DMS53 treated with DMSO at 0.1 percent for 48 hours (cell line): ENCODE data around the gene SLC4A5.
A peak's percentile ranks its signal among the peaks of the same experiment; 100 is the strongest.
"Not testable (repeated sequence)": the region's sequence is repeated elsewhere in the genome, so short reads cannot be mapped to it uniquely, and the experiment has no call there.

Experiments used
- DNase-seq: peaks from one replicate; lab custom pipeline; 2025; ENCODE audit not compliant: unreplicated experiment; lab: John Stamatoyannopoulos, UW

SLC4A5 gene

GRCh38 chr2:74239346-74239745 is 103.9 kb downstream of the SLC4A5 start:
- DNase-seq, result no peak

- DNase-seq, result no peak
Observed at GRCh38 chr2:74238879-74239278, 104.3 kb downstream of the SLC4A5 start.

- no peak for DNase-seq
Observed at GRCh38 chr2:74235041-74235440, 108.2 kb downstream of the SLC4A5 start.

- peak; percentile 49 for DNase-seq
Observed at GRCh38 chr2:74233648-74234047, 109.6 kb downstream of the SLC4A5 start.

- DNase-seq, result no peak
Observed at GRCh38 chr2:74232426-74232825, 110.8 kb downstream of the SLC4A5 start.

GRCh38 chr2:74229865-74230264 is 113.4 kb downstream of the SLC4A5 start:
- not testable (repeated sequence) for DNase-seq

- DNase-seq, result no peak
Observed at GRCh38 chr2:74228772-74229171, 114.4 kb downstream of the SLC4A5 start.

GRCh38 chr2:74227646-74228045 is 115.6 kb downstream of the SLC4A5 start:
- DNase-seq, result no peak

GRCh38 chr2:74226648-74227213 is 116.5 kb downstream of the SLC4A5 start:
- DNase-seq, result no peak

GRCh38 chr2:74225698-74226459 is 117.3 kb downstream of the SLC4A5 start:
- DNase-seq, result no peak

- no peak for DNase-seq
Observed at GRCh38 chr2:74223941-74224770, 119.1 kb downstream of the SLC4A5 start.

- DNase-seq, result no peak
Observed at GRCh38 chr2:74222300-74222650, 120.9 kb downstream of the SLC4A5 start.

GRCh38 chr2:74221604-74222299 is 121.5 kb downstream of the SLC4A5 start:
- DNase-seq, result no peak

GRCh38 chr2:74221091-74221490 is 122.1 kb downstream of the SLC4A5 start:
- no peak for DNase-seq

GRCh38 chr2:74219846-74220486 is 123.2 kb downstream of the SLC4A5 start:
- DNase-seq, result no peak

- no peak for DNase-seq
Observed at GRCh38 chr2:74216642-74217041, 126.6 kb downstream of the SLC4A5 start.

GRCh38 chr2:74215771-74216170 is 127.4 kb downstream of the SLC4A5 start:
- DNase-seq, result not testable (repeated sequence)

GRCh38 chr2:74212702-74213410 is 130.4 kb downstream of the SLC4A5 start:
- no peak for DNase-seq

GRCh38 chr2:74206180-74206688 is 137.0 kb downstream of the SLC4A5 start:
- no peak for DNase-seq

GRCh38 chr2:74205596-74205995 is 137.6 kb downstream of the SLC4A5 start:
- DNase-seq, result no peak
